HG02840 (cell line): Measurements from ENCODE around the gene KDM3A.
A peak's percentile ranks its signal among the peaks of the same experiment; 100 is the strongest.

ENCODE experiments used
- ATAC-seq: cut with Tn5 transposase; IDR thresholded peaks from one replicate; pipeline ENCODE4 v1.9.1; 2021; ENCODE audit warnings: mild to moderate bottlenecking, moderate library complexity, moderate number of reproducible peaks; ENCODE audit not compliant: unreplicated experiment, low FRiP score

The KDM3A gene

GRCh38 chr2:86434290-86434689, 6.9 kb upstream of the KDM3A start:
- no peak for ATAC-seq

GRCh38 chr2:86435531-86435930, 5.6 kb upstream of the KDM3A start:
- ATAC-seq = no peak

DNA sequence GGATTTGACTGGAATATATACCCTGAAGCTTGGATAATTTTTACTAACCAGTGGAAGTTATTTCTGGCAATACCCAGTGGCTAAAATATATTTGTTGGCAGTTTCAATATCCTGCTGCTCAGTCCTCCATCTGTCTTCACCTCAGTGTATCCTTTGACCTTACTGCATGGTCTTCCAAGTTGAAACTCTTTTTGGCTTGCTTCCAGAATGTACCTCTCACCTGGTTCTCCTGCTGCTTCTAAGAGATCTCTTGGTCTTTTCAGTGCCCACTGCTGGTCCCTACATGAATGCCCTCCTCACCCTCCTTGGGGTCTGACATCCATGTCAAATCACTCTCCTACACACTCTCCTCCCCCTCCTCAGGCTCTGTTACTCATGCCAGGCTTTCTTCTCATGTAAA, 4.8 kb upstream of the KDM3A start:
- ATAC-seq = no peak

DNA sequence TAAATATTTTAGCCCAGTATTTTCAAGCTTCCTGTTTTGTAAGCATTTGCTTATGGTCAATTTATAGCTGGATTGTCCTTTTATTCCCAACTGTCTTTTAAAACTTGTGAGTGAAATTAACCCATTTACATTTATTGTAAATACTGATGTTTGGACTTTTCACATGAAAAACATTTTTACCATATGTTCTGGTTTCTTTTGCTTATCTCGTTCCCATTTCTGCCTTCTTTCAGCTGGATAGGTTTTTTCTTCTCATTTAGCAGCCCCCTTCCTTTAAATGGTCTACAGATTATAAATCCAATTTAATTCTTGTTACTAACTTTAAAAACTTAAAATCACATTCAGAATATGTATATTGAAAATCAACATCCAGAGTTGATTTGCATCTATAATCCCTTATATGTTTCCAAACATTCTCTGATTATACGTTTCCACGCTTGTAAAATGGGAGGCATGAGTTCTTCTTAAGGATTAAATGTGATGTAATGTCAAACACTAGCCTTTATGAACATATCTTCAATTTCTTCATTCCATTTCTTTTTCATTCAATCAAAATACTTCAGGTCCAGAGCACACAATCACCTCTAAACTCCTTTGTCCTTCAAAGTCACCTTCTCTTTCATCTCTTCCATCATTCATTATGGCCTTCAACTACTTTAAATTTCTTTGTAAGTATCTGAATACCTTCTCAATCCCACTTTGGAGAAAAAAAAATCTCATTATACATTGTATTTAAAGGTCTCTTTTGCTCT, 1.1 kb upstream of the KDM3A start:
- ATAC-seq = no peak

DNA sequence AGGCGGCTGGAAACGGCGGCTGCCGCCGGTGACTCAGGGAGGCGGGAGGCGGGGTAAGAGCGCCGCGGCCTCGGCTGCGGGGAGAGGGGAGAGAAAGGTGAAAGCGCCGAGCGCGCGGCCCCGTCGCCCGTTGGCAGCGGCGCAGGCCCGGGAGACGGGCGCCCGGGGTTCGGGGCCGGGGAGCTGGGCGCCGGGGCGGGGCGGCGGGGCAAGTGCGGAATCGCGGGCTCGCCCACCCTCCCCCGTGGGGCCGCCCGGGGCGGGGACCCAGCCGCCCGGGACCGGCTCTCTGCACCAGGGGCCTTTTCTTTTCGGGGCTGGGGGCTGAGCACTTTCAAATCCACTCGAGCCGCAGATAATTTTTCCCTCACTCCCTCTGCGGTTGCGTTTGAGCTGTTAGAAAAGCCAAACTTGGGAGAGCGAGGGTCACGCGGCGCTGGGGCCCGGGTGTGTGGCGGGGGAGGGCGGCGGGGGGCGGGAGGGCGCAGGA, 266 bp downstream of the KDM3A start:
- peak; percentile 28 for ATAC-seq

GRCh38 chr2:86441882-86442641, 891 bp downstream of the KDM3A start:
- ATAC-seq = peak; percentile 4

DNA sequence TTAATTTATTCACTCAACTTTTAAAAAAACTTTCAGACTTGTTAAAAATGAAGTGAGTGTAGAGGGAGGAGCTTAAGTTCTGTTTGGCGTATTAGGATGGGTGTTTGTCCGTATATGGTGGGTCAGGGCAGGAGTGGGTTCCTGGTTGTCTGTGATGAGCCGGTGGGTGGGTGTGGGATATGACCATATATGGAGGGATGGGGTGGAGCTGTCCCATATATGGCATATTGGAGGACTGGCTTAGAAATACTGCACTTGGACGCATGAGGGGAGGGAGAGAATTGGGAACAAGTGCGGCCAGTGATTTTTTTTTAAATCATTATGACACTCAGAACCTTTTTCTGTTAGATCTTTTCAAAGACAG, 1.5 kb downstream of the KDM3A start:
- ATAC-seq = peak; percentile 42

GRCh38 chr2:86443631-86444350, 2.6 kb downstream of the KDM3A start:
- ATAC-seq = no peak

GRCh38 chr2:86445436-86445835, 4.3 kb downstream of the KDM3A start:
- ATAC-seq = no peak

DNA sequence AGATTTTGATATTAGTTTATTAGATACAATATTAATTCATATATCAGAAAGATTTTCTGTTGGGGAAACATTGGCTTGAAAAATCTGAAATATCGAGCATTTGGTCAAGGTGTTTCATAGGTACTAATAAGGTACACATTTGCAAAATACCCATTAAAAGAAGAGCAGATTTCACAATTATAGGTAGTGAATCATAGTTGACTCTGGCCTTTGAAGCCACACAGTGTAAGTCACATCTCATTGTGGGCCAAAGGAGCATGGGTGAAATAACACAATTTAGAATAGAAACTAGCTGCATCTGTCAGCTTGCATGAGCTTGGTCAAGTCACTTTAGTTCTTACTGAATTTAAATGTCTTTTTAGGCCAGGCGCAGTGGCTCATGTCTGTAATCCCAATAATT, 4.9 kb downstream of the KDM3A start:
- ATAC-seq = no peak

DNA sequence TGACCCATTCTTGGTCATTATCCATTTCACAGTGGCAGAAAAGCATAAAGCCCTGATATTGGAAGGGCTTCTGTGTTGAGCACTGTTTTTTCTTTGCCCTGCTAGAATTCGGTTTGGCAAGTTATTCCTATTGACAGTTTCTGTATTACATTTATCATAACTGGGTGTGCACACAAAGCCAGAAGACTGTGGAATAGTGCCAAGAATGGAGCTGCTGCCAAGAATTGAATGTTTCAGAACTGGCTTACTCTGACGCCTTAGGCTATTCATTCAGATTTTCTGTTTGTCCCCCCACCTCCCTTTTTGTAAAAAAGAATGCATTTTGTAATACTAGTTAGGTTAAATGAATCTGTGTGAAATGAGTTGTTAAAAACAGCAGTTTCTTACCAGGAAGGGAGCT, 12.7 kb downstream of the KDM3A start:
- ATAC-seq = no peak

DNA sequence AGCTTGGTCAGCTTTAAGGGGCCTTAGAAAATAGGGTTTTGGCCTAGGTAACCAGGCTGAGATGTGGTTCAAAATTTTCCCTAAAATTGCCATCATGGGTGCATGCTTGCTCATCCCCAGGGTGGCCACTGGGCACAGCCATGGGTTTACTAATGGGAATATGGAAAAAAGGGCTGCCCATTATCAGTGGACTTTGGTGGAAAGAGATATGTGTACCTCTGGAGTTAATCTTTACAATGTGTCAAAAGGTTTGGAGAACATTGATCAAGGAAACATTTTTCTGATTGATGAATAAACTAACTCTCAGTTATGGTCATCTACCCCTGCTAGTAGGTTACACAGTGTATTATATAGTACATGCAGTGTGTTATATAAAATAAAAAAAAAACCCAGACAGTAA, 13.1 kb downstream of the KDM3A start:
- no peak for ATAC-seq

DNA sequence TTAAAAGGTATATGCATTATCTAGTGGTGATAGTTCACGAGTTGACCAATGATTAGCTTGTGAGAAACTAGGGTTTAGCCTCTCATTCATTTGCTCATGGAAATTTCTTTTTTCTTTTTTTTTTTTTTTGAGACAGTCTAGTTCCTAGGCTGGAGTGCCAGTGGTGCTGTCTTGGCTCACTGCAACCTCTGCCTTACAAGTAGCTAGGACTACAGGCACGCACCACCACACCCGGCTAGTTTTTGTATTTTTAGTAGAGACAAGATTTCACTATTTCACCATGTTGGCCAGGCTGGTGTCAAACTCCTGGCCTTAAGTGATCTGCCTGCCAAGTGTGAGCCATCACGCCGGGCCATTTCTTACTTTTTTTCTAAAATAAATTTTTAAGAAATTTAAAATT, 14.0 kb downstream of the KDM3A start:
- ATAC-seq = no peak

DNA sequence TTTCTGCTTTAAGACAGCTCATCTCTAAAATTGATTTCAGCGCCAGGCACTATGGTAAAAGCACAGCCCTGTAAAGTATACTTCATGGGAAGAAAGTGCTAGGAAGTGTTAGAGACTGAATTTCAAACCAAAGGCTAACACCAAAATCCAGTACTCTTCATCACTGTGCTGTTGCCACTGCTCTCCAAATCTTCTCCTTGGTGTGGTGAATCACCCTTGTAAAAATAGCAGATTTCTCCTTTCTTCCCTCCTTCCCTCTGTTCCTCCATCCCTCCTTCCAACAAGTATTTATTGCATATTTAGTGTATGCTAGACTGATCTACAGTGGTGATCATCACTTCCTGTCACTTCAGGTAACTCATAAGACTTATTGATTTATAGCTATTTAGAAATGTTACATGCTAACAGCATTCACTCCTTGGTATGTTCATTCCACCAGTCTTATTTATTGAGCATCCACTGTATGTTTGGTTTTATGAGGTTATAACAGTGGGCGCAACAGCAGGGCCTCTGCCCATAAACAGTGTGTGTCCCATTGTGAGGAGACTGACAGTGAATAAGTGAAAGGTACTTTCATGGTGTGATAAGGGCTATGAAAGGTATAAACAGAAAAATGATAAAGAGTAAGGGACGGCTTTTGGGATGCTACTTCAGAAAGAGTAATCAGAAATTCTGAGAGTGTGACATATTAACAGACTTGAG, 20.0 kb downstream of the KDM3A start:
- ATAC-seq = no peak

DNA sequence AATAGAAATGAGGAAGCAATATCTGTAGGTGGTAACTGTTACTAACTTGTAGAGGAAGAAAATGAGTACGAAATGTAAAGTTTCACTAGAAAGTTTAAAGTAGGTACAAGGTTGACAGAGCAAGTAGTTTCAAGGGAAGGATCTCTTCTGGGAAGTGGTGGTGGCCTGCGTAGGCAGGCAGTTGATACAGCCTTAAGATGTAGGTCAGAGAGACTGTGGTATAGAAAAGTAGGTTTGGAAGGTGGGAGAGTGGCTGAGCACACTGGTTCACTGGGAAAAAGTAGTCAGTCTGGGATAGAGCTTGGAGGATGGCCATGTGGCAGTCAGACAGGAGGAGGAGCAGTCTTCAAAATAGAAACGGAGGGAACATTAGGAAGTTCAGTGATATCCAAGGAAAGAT, 23.5 kb downstream of the KDM3A start:
- ATAC-seq = no peak

- no peak for ATAC-seq
Measured at GRCh38 chr2:86466306-86466705, 25.1 kb downstream of the KDM3A start.

DNA sequence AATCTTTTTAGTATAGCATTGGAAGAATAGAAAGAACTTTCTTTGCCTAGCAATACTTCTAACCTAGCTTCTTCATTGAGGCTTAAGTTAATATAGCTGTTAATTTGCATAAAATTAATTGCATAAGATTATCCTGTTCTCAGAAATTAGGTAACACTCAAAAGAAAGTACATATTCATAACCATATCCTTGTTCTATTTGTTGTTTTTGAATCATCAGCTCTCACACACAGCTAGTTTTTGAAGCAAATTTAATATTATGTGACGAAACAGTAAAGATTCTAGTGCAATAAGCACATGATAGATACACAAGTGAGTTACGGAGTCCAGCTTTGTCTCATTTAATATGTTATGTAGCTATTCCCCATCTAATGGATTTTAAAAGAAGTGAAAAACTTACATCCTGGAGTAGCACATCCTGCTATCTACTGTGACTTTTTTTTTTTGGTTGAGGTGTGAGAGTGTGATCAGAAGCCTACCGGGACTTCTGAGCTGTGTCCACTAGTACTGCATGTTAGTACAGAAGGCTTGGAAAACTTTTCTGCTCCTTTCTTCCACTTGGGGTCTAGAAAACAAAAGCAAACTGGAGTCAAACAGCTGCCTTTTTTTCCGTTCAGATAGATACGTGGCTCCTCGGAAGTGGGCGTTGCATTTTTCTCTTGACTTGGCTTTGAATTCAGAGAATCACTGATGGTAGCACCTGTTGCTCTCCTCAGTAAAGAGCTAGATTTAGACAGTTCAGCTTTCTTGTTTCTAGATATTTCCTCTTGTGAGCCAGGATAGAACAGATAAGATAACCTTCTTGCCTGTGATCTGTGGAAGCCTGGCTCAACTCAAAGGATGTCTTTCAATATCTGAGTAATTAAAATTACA, 27.2 kb downstream of the KDM3A start:
- ATAC-seq = no peak

DNA sequence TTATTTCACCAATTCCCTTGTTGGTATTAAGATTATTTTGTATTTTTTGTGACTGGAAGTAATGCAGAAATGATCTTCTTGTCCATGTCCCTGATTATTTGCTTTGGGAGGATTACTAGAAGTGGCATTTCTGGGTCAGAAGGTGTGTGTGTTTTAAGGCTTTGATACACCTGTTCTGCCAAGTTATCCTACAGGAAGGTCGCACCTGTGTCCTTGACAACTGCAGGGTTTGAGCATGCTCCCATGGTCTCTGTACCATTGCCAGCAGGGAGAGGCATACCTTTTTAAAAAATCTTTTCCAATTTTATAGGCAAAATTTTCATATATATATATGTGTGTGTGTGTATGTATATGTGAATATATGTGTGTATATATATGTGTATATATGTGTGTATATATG, 29.7 kb downstream of the KDM3A start:
- no peak for ATAC-seq

- no peak for ATAC-seq
Measured at GRCh38 chr2:86471637-86472036, 30.5 kb downstream of the KDM3A start.

GRCh38 chr2:86476092-86476491, 34.9 kb downstream of the KDM3A start:
- ATAC-seq = no peak
